Large intestine (tissue), 3 donors: ENCODE measurements around the gene IQGAP1. TPM values are rescaled to one million over a fixed set of nuclear protein-coding genes. Genes with fewer than 3 reads are reported as not detected.

Experiments used
- DNase-seq, 2 donors: peaks; one replicate each; pipeline versions ENCODE4 v3.0.0 to v3.0.0-alpha.2; 2013
- H3K27ac ChIP-seq: one replicate; pipeline ENCODE4 v1.5.1; 2013; ENCODE audit warnings: low read length
- H3K27me3 ChIP-seq: 2 replicates; pipeline ENCODE4 v1.6.1; 2013; ENCODE audit warnings: low read length; ENCODE audit not compliant: control insufficient read depth, insufficient read depth
- H3K36me3 ChIP-seq: 2 replicates; pipeline ENCODE4 v1.6.1; 2013; ENCODE audit warnings: low read length; ENCODE audit not compliant: control insufficient read depth, insufficient read depth
- H3K4me1 ChIP-seq: one replicate; pipeline ENCODE4 v1.6.1; 2013; ENCODE audit warnings: low read length; ENCODE audit not compliant: control insufficient read depth, insufficient read depth
- H3K4me3 ChIP-seq: one replicate; pipeline ENCODE4 v1.5.1; 2013; ENCODE audit warnings: low read length
- H3K9me3 ChIP-seq: one replicate; pipeline ENCODE4 v1.6.1; 2013; ENCODE audit warnings: mild to moderate bottlenecking, low read depth, low read length, moderate library complexity; ENCODE audit not compliant: control insufficient read depth
- WGBS: methylation state at CpG from one replicate; pipeline ENCODE4 v1.1.5; 2013; ENCODE audit warnings: low lambda C conversion rate; ENCODE audit not compliant: insufficient coverage; 5-methylcytosine and 5-hydroxymethylcytosine counted together
- polyA plus RNA-seq: library from polyadenylated mRNA; unstranded; fragments of 120-200 nt; gene quantifications from one replicate; pipeline ENCODE4 v1.2.1, GENCODE V29; 2013

IQGAP1 gene
- polyA plus RNA-seq, 1 donor, result 90.9 TPM

DNA sequence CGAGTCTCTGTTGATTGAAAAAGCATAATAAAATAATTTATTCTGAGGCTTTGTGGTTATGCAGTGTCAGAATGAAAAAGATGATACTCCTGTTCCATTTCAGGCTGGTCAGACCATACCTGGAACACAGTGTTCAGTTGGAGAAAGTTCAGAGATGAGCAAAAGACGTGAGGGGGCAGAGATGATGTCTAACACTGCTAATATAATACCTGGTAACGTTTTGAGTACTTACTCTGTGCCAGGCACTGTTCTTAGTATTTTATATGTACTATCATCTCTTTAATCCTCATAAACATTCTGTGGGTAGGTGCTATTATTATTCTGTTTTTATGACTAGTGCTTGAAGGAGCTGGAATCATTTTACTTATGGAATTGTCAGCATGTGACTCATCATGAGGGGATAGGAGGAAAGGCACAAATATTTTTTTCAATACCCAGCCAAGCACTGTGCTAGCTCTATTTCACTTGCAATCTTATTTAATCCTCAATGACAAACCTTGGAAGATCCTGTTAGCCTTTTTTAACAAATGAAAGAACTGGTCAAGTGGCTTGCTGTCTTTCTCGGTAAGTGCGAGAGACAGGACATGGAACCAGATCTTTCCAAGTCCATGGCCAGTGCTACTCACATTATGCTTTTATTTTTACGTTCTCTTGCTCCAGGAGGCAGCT is 31.8 kb downstream of the IQGAP1 start:
- Histone ChIP-seq H3K4me1 (peaks cover 4% of the 10 kb centered on the region), H3K27me3 (no peaks in the 10 kb centered on the region), H3K27ac (no peak overlapping the region), H3K4me3 (no peak overlapping the region), H3K36me3 (no peaks in the 10 kb centered on the region), H3K9me3 (no peaks in the 10 kb centered on the region)
- no peak for DNase-seq
- WGBS, result 75% methylated on average over 2 of the region's 6 CpGs

GRCh38 chr15:90420451-90420850 is 32.4 kb downstream of the IQGAP1 start:
- no peaks in the 10 kb centered on the region for H3K27me3 ChIP-seq
- H3K4me3 ChIP-seq, result no peak overlapping the region
- DNase-seq, result no peak
- peaks cover 4% of the 10 kb centered on the region for H3K4me1 ChIP-seq
- no peaks in the 10 kb centered on the region for H3K9me3 ChIP-seq
- H3K36me3 ChIP-seq, result no peaks in the 10 kb centered on the region
- WGBS, result no CpG with 5 or more reads among the region's 1 CpG
- no peak overlapping the region for H3K27ac ChIP-seq

- Histone ChIP-seq H3K9me3 (no peaks in the 10 kb centered on the region), H3K27ac (no peak overlapping the region), H3K27me3 (no peaks in the 10 kb centered on the region), H3K4me3 (no peak overlapping the region), H3K36me3 (no peaks in the 10 kb centered on the region), H3K4me1 (peaks cover 4% of the 10 kb centered on the region)
- DNase-seq, result no peak
- WGBS, result 100% methylated on average over 2 of the region's 3 CpGs
These were observed 33.5 kb downstream of the IQGAP1 start for GRCh38 chr15:90421527-90421926.

GRCh38 chr15:90422043-90422442 is 34.0 kb downstream of the IQGAP1 start:
- Histone ChIP-seq H3K27me3 (no peaks in the 10 kb centered on the region), H3K4me1 (peaks cover 4% of the 10 kb centered on the region), H3K9me3 (no peaks in the 10 kb centered on the region), H3K4me3 (no peak overlapping the region), H3K36me3 (peaks cover 3% of the 10 kb centered on the region), H3K27ac (no peak overlapping the region)
- DNase-seq, result no peak
- WGBS, result 0% methylated on average over 1 of the region's 2 CpGs

GRCh38 chr15:90422936-90423335 is 34.9 kb downstream of the IQGAP1 start:
- H3K4me1 ChIP-seq, result peaks cover 4% of the 10 kb centered on the region
- peaks cover 3% of the 10 kb centered on the region for H3K36me3 ChIP-seq
- no peak for DNase-seq
- H3K27me3 ChIP-seq, result no peaks in the 10 kb centered on the region
- 100% methylated on average over 1 of the region's 3 CpGs for WGBS
- no peaks in the 10 kb centered on the region for H3K9me3 ChIP-seq
- no peak overlapping the region for H3K27ac ChIP-seq
- H3K4me3 ChIP-seq, result no peak overlapping the region

- no peak for DNase-seq
- Histone ChIP-seq H3K4me1 (peaks cover 4% of the 10 kb centered on the region), H3K27ac (no peak overlapping the region)
These were observed 35.8 kb downstream of the IQGAP1 start for GRCh38 chr15:90423801-90424319.

GRCh38 chr15:90425726-90426346 is 37.8 kb downstream of the IQGAP1 start:
- Histone ChIP-seq H3K4me3 (no peak overlapping the region), H3K27me3 (no peaks in the 10 kb centered on the region), H3K9me3 (no peaks in the 10 kb centered on the region), H3K4me1 (peaks cover 4% of the 10 kb centered on the region), H3K36me3 (peaks cover 7% of the 10 kb centered on the region), H3K27ac (no peak overlapping the region)
- no peak for DNase-seq
- 100% methylated on average over 1 of the region's 2 CpGs for WGBS

More at GRCh38 chr15:90423801-90424319, 35.8 kb downstream of the IQGAP1 start:
- no peaks in the 10 kb centered on the region for H3K27me3 ChIP-seq
- WGBS, result 47% methylated on average over 2 of the region's 4 CpGs
- no peak overlapping the region for H3K4me3 ChIP-seq
- H3K36me3 ChIP-seq, result peaks cover 3% of the 10 kb centered on the region
- no peaks in the 10 kb centered on the region for H3K9me3 ChIP-seq

DNA sequence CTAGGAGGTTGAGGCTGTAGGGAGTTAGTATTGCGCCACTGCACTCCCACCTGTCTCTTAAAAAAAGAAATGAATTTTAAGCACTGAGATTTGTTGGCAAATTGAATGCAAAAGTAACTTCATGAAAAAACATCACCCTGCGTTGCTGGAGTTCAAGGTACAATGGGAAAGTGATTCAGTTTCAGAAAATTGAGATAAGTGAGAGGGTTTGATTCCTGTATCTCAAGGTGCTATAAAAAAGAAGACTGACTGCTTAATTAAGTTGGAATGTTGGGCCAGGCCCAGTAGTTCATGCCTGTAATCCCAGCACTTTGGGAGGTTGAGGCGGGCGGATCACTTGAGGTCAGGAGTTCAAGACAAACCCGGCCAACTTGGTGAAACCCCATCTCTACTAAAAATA is 39.1 kb downstream of the IQGAP1 start:
- Histone ChIP-seq H3K36me3 (peaks cover 7% of the 10 kb centered on the region), H3K27ac (no peak overlapping the region), H3K4me3 (no peak overlapping the region), H3K27me3 (no peaks in the 10 kb centered on the region), H3K4me1 (peaks cover 4% of the 10 kb centered on the region), H3K9me3 (no peaks in the 10 kb centered on the region)
- no peak for DNase-seq
- WGBS, result 60% methylated on average over 1 of the region's 5 CpGs

- no peak for DNase-seq
- Histone ChIP-seq H3K4me3 (no peak overlapping the region), H3K36me3 (peaks cover 8% of the 10 kb centered on the region), H3K4me1 (peaks cover 5% of the 10 kb centered on the region), H3K9me3 (no peaks in the 10 kb centered on the region), H3K27me3 (no peaks in the 10 kb centered on the region), H3K27ac (no peak overlapping the region)
- 100% methylated on average over 1 of the region's 1 CpG for WGBS
These were observed 44.2 kb downstream of the IQGAP1 start for GRCh38 chr15:90432253-90432652.

- WGBS, result no CpG with 5 or more reads among the region's 1 CpG
- Histone ChIP-seq H3K4me1 (peaks cover 5% of the 10 kb centered on the region), H3K4me3 (no peak overlapping the region), H3K36me3 (peaks cover 8% of the 10 kb centered on the region), H3K27ac (no peak overlapping the region), H3K9me3 (no peaks in the 10 kb centered on the region), H3K27me3 (no peaks in the 10 kb centered on the region)
- peak in 1 of 2 donors; percentile 45 for DNase-seq
These were observed 47.8 kb downstream of the IQGAP1 start for GRCh38 chr15:90435652-90436337.
